HG03175 (cell line): ENCODE data around the gene TBL1X.
"Not testable (repeated sequence)": the region's sequence is repeated elsewhere in the genome, so short reads cannot be mapped to it uniquely, and the experiment has no call there.

Source experiments
- ATAC-seq: cut with Tn5 transposase; IDR thresholded peaks from one replicate; pipeline ENCODE4 v1.9.1; 2021; ENCODE audit warnings: mild to moderate bottlenecking, moderate library complexity; ENCODE audit not compliant: unreplicated experiment

TBL1X gene

DNA sequence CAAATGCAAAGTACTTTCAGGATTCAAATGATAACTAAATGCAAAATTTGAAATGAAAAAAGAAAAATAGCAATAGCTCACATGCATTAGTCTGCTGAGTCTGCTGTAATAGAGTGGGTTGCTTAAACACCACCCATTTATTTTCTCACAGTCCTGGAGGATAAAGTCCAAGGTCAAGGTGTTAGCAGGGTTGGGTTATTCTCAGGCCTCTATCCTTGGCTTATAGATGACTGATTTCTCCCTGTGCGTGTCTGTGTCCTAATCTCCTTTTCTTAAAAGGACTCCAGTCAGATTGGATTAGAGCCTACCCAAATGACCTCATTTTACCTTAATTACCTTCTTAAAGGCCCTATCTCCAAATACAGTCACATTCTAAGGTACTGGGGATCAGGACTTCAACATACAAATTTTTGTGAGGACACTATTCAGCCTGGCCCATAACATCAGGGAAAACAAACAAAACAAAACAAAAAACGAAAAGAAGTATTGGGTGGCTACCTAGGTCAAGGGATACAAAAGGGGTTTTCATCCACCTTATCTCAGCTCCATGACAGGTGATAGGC lies 6.3 kb upstream of the TBL1X start:
- no peak for ATAC-seq

DNA sequence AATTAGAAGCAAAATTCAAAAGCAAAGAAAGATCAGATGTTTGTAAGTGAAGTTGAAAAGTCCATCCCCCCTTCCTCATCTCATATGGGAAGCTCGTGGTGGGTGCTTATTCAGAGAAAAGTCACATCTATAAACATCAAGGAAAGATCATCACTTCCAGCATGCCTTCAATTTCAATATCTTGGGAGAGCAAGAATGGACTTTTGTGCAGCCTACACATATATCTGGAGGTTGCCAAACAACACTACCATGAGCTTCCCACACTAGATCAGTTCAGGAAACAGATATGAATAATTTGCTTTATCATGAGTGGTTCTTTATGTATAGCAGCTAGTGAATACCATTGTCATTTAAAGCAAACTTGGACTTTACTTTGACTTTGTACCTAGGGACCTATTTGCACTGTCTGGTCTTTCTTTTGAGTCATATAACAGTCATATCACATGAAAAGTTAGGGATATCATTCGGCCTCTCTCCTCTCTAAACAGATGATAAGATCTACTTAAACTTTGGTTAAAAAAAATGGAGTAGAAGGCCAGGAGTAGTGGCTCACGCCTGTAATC lies 5.6 kb upstream of the TBL1X start:
- ATAC-seq = no peak

DNA sequence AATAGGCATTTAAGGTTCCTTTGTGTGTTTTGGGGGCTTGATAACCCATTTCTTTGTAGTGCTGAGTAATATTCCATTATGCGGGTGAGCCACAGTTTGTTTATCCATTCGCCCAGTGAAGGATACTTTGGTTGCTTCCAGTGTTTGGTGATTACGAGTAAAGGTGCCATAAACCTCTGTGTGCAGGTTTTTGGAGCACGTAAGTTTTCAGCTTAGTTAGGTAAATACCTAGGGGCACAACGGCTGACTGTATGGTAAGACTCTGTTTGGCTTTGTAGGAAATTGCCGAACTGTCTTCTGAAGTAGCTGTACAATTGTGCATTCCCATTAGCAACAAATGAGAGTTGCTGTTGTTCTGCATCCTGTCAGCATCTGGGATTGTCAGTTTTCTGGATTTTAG lies 3.8 kb upstream of the TBL1X start:
- ATAC-seq = no peak

DNA sequence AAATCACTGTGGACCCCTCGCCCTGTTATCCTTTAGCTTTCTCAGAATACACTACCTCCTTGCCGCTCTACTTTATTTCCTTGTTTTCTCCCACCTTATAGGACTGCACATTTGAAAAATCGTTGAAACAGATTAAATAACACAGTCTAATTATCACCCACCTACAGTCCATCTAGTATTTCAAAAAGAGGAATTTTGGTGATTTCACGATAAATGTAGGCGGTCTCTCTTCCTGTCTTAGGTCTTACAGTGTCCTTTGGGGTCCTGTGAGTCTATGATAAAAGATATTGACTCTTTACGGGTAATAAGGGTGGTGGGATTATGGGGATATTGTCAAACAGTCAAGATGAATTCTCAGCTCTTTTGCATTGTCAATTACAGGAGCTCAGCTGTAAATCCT lies 2.4 kb upstream of the TBL1X start:
- no peak for ATAC-seq

DNA sequence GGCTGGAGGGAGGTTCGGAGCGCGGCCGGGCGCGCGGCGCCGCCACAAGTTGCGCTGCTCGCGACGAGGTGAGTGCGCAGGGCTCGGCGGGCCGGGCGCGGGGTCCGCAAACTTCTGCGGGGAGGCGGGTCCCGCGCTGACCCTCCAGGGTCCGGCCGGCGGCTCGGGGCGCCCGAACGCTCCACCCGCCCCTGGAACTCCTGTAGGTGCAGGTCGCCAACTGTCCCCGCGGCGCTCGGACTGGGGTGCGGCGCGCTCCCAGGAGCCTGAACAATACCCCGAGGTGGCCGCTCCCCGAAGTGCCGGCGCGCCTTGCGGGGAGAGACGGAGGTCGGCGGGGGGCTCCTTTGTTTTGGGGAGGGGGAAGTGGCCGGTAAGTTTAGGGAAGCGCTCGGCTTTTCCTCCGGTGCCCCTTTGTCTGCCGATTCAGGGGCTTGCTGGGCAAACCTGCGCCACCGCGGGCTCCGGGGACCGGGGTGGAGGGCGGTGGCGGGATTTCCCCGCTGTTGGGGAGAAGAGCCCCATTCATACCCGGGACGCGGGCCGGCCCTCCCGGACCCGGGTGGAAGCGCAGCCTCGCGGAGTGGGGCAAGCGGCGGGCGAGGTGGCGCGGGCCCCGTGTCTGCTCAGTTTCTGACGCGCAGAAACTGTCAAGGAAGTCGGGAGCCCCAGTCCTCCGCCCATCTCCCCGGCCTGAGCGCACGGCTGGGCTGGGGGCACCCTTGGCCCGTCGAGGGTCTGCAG lies 694 bp downstream of the TBL1X start:
- peak; percentile 31 for ATAC-seq

DNA sequence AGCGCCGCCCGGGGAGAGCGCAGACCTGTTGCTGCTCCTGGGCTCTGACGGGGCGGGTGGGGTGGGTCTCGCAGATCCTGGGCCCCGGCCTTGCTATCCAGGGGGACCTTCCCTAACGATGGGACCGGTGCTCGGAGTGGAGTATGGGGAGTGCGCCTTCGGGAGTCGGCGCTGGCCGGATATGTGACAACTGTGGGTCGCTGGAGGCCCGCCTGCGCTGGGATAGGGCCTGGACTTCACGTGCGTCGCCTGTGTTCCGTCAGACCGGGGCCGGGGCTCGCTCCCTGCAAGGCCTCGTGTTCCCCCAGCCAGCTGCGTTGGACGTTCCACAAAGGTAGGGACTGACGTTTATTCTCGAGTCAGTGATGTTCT lies 1.3 kb downstream of the TBL1X start:
- peak; percentile 8 for ATAC-seq

DNA sequence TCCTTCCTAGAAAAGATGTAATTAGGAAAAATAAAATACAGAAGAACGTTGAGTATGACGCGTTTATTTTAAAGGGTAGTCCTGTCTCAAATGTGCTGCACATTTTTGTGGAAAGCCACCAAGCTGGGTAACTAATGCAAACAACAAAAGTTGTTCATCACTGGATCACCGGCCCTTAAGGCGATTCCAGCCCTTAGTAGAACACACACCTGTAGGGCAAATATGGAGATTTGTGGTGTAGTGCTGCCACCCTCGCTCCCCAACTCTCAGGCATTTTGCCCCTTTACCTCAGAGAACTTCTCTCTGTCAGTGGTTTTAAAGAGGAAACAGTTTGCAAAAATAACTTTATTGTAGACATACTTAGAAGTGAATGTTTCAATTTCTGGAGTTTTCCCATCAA lies 1.9 kb downstream of the TBL1X start:
- ATAC-seq = no peak

DNA sequence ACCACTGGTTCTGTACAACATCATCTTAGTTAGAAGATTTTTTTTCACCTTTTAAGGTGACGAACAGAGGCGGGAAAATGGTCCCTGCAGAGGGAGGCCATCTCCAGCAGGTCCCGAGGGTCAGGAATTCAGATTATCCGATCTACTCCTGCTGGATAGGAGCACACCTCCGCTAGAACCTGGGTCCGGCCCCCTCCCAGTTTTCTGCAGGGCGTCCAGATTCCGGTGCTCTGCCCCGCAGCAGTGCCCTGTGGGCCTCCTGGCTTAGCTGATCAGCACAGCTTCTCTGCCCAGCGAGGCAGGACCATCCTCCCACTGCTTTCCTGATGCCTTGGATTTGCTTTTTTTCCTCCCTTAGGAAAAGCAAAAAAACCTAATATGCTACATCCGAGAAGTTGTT lies 2.3 kb downstream of the TBL1X start:
- no peak for ATAC-seq

DNA sequence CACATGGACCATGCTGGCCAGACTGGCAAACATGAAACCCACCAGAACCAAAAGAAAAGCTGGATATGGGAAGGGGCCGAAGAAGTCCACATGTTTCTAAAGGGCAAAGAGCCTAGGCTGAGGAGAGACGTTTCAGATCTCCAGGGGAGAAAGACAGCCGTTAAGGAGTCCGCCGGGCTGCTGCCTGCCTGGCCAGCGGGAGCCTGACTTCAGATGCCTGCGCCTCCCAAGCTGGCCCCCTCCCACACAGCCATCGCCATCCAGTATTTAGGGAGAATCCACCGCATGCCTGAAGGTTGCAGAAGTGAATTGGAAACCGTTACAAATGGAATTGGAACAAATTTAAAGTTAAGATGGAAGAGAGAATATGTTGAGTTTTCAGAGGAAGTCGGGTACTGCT lies 2.9 kb downstream of the TBL1X start:
- ATAC-seq = no peak

DNA sequence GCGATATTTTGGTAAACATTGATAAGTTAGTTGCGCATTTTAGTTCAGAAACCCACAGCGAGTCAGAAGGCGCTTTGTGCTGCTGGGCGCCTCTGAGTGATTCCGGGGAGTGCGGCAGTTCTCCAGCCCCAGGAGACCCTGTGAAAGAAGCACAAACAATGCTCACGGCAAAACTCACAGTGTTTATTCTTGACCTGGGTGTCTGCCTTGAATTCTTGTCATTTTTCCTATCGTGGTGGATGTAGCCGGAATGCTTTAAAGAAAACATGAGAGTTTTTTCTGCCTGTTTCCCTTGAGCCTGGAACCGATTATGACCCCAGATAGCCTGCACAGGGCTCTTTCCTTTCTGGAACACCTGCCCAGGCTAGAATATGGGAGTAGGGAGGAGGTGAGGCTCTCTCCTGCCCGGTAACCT lies 6.7 kb downstream of the TBL1X start:
- no peak for ATAC-seq

DNA sequence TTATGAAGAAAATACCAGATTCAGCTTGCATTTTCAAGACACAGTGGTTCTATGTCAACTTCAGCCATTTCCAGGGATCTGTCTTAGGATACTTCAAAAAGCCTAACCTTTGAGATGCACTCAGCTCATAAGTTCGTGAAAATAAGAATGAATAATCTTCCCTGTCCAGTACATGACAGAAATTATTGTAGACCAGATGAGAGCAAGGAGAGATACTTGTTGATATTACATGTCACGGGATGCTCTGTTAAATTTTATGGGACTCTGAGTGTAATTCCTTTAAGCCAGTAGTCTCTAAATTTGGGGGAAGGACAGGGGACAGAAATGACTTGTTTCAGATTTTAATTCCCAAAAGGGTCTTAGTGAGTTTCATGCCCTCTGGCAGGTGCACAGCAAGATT lies 8.8 kb downstream of the TBL1X start:
- ATAC-seq = no peak

DNA sequence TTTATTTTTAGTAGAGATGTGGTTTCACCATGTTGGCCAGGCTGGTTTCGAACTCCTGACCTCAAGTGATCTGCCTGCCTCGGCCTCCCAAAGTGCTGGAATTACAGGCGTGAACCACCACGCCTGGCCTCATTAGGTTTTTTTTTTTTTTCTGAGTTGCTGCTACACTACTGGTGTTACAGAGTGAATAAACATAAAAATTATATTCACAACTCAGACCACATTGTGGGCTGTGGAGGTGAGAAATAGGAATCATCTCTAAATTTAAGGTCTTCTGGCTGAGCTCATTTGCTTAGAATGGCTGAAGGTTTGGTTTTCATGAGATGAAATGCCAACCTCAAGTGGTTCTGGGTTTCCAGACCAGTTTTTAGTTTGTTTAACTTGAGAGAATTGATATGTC lies 10.6 kb downstream of the TBL1X start:
- not testable (repeated sequence) for ATAC-seq

DNA sequence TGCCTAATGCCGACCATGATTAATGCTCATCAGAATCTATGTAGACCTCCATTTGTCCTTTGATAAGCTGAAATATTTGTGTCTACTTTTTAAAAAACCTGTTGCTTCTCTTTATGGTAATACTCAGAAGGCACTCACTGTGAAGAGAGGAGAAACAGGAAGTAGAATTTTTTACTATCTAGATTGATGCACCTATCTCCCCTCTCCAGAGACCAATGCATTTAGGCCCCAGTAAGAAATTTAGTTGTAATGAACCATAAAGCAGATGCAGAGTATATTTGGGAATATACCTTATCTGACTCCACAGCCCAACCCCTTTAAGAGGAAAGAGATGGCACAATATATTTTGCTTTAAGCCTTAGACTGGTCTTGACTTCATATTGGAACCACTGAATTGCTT lies 11.1 kb downstream of the TBL1X start:
- ATAC-seq = no peak

DNA sequence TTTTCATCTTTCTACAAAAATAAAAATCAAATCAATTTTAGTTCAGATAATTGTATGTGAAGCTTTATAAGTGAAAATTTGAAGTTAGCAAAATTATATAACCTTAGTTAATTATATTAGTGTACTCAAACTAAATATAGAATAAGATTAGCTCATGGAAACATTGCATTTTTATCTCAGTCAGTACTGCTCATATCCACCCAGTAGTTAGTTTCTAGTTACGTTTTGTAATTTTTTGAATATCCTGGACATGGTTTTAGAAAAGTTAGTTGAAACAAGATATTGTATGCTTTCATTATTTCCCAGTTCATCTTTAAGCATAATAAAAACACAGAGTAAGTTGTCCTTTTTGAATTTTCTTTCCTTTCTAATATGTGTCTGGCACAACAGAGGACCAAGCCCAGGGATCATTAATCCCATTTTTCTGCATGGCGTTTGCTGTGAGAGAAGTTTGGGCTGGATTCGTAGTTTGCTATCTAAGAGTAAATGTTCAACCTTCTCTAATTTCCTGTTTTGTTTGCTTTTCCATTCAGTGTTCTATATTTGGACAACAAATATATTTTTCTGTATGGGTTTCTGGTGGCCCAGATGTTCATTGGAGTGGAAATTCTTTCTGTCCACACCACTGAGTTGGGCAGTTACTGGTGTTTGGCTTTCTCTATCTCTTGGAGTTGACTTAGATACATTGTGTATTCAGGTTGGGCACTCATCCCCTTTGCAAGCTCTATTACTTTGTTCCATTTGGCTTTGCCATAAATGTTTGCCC lies 12.1 kb downstream of the TBL1X start:
- ATAC-seq = no peak

DNA sequence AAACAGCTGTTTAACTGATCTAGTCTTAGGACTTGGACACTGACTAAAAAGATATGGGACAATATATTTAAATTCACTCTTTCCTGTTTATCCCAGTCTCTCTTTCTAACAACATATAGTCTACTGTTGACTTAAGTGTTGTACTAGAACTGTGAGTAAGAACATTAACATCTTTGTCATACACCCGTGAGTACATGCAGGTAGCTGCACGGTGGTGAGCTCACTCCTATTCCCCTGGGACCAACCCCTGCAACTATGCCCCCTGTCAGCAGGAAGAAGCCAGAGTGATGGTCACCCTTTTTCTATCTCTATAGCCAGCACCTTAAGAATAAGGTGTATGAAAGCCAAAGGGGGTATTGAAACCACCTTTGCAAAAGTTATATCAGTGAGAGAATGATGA lies 17.6 kb downstream of the TBL1X start:
- ATAC-seq = no peak

DNA sequence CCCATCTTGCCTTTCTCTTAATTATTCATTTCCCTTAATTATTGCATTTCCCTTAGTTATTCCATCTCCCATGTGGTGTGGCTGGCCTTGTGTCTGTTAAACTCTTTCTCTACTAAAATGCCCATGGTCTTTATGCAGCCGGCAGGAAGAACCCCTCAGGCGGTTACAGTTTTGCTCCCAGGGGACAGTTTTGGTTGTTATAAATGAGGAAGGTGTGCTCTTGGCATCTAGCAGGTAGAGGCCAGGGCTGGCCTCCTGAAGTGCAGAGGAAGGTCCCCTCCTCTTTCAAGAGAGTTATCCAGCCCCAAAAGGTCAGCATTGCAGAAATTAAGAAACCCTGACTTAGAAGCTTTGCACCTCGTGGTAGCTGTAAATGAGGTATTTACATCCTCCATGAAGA lies 18.0 kb downstream of the TBL1X start:
- no peak for ATAC-seq

DNA sequence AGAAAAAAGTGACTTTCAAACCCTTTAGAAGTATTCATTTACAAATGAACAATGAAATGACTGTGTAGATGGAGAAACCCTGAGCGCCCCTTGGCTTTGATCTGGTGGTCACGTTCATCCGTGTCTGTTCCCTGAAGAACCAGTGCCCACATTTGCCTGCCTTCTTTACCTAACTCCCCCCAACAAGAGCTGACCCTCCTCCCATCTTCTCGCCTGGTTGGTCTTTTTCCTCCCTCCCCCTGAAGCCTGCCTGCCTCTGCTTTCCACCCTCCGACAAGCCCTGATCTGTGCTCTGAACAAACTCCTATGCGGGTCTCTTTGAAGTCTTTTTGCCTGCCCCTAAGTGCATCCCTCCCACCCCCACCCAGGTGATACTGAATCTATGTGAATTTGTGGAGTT lies 18.5 kb downstream of the TBL1X start:
- no peak for ATAC-seq

DNA sequence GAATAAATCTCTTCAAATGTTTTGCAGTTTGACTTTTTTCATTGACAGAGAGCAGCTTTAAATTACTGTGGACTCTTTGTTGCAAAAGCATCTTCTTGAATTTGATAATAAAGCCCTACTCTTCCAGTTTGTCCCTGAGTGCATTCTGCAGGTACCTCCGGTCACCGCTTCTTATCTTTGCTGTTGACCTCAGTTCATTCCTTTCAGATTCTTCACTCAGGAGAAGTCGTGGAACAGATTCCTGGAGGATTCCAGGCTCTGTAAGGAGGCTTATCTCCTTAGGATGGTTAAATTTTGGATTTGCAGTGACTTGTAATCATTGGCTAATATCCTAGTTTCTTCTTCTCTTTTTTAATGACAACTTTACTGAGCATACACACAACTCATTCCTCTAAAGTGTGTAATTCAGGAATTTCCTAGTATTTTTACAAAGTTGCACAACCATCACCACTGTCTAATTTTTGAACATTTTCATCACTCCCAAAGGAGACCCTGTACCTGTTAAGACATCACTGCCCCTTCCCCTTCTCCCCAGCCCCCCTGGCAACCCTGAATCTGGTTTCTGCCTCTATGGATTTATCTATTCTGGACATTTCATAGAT lies 22.0 kb downstream of the TBL1X start:
- no peak for ATAC-seq

DNA sequence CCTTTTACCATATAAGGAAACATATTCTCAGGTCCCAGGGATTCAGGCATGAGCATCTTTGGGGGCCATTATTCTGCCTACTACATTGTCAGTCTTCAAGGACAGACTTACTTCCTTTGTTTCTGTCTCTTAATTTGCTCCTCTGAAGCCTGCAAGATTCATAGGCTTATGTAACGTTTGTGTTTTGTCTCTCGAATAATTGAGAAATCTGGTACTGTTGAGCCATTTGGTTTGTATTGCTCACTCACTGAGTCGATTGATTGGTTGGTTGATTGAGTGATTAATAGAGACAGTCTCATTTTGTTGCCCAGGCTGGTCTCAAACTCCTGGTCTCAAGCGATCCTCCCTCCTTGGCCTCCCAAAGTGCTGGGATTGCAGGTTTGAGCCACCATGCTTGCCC lies 23.7 kb downstream of the TBL1X start:
- ATAC-seq = no peak

DNA sequence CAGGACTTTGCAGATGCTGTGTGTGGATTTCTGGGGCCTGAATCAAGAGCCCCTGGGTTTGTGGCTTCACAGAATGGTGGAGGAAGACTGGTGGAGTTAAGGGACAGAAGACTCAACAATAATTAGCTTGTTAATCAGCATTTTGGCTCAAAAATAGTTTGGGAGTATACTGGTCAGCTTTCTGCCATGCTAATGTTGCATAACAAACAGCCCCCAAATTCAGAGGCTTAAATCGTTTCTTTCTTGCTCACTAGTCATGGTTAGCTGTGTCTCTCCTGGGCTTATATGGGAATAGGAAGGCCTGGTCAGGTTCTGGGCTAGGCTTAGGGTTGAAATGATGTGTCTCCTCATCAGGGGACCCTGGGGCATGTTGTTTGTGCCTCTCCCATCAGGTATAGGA lies 24.4 kb downstream of the TBL1X start:
- ATAC-seq = no peak

DNA sequence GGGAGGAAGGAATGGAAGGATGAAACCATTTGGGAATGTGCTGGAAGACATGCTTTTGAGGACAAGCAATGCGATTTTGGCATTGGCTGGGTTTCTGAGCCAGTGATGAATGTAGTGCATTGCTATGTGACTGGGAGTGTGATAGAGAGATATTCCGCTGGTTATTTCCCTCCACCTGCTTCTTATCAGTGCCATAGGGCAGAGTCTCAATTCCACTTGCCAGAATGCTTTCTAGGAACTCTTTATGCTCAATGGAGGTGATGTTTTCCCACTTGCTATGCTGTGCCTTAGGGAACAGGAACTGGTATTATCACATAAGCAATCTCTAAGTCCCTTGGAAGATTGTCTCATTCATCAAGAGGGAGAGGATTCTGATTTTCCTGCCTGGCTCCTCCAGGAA lies 28.0 kb downstream of the TBL1X start:
- no peak for ATAC-seq

DNA sequence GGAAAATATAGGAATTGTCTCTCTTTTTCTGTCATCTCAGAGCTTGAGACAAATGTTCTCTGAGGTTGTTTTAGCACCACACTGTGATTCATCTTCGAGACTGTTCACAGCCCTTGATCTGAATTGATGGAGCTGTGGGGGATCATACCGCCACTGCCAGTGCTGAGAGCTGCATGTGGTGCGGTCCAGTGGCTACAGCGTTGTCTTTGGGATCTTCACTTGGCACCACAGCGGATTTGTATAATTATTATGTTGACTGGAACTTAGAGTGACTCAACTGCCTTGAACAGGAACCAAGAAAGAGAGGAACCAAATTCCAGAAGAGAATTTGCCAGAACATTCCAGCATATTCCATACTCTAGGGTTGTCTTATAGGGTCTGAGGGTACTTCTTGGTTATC lies 29.1 kb downstream of the TBL1X start:
- ATAC-seq = no peak
